ENCODE measurements around the gene DPH6. TPM values are rescaled to one million over a fixed set of nuclear protein-coding genes. Genes with fewer than 3 reads are reported as not detected.
"Not testable (repeated sequence)": the region's sequence is repeated elsewhere in the genome, so short reads cannot be mapped to it uniquely, and the experiment has no call there.

DPH6 gene
- total RNA-seq, 1 experiment from 2014 or later: 19.7 TPM

GRCh38 chr15:35329521-35329961, 216.4 kb downstream of the DPH6 start:
- no peak for DNase-seq (ENCODE audit: low spot score)

GRCh38 chr15:35328836-35329235, 217.1 kb downstream of the DPH6 start:
- not testable (repeated sequence) for DNase-seq (ENCODE audit: low spot score)

GRCh38 chr15:35327789-35328188, 218.2 kb downstream of the DPH6 start:
- no peak for DNase-seq (ENCODE audit: low spot score)

- DNase-seq (ENCODE audit: low spot score): no peak
Measured at GRCh38 chr15:35325374-35325941, 220.5 kb downstream of the DPH6 start.

- DNase-seq (ENCODE audit: low spot score): no peak
Measured at GRCh38 chr15:35323141-35323540, 222.8 kb downstream of the DPH6 start.

GRCh38 chr15:35321926-35322325, 224.0 kb downstream of the DPH6 start:
- peak; percentile 29 for DNase-seq (ENCODE audit: low spot score)

- no peak for DNase-seq (ENCODE audit: low spot score)
Measured at GRCh38 chr15:35320911-35321310, 225.1 kb downstream of the DPH6 start.

All from A172 (cell line).